Large intestine (tissue), 3 donors: ENCODE measurements around the gene PGRMC2. TPM values are rescaled to one million over a fixed set of nuclear protein-coding genes. Genes with fewer than 3 reads are reported as not detected.
A peak's percentile ranks its signal among the peaks of the same experiment; 100 is the strongest.

Source experiments
- DNase-seq, 2 donors: peaks; one replicate each; pipeline versions ENCODE4 v3.0.0 to v3.0.0-alpha.2; 2013
- H3K27ac ChIP-seq: one replicate; pipeline ENCODE4 v1.5.1; 2013; ENCODE audit warnings: low read length
- H3K27me3 ChIP-seq: 2 replicates; pipeline ENCODE4 v1.6.1; 2013; ENCODE audit warnings: low read length; ENCODE audit not compliant: control insufficient read depth, insufficient read depth
- H3K36me3 ChIP-seq: 2 replicates; pipeline ENCODE4 v1.6.1; 2013; ENCODE audit warnings: low read length; ENCODE audit not compliant: control insufficient read depth, insufficient read depth
- H3K4me1 ChIP-seq: one replicate; pipeline ENCODE4 v1.6.1; 2013; ENCODE audit warnings: low read length; ENCODE audit not compliant: control insufficient read depth, insufficient read depth
- H3K4me3 ChIP-seq: one replicate; pipeline ENCODE4 v1.5.1; 2013; ENCODE audit warnings: low read length
- H3K9me3 ChIP-seq: one replicate; pipeline ENCODE4 v1.6.1; 2013; ENCODE audit warnings: mild to moderate bottlenecking, low read depth, low read length, moderate library complexity; ENCODE audit not compliant: control insufficient read depth
- WGBS: methylation state at CpG from one replicate; pipeline ENCODE4 v1.1.5; 2013; ENCODE audit warnings: low lambda C conversion rate; ENCODE audit not compliant: insufficient coverage; 5-methylcytosine and 5-hydroxymethylcytosine counted together
- polyA plus RNA-seq: library from polyadenylated mRNA; unstranded; fragments of 120-200 nt; gene quantifications from one replicate; pipeline ENCODE4 v1.2.1, GENCODE V29; 2013

Gene PGRMC2
- polyA plus RNA-seq, 1 donor = 126 TPM

GRCh38 chr4:128303405-128303785, 15.8 kb upstream of the PGRMC2 start:
- no CpG with 5 or more reads among the region's 2 CpGs for WGBS
- DNase-seq = no peak
- peaks cover 28% of the 10 kb centered on the region for H3K4me1 ChIP-seq
- no peak overlapping the region for H3K4me3 ChIP-seq
- H3K9me3 ChIP-seq = no peaks in the 10 kb centered on the region
- H3K36me3 ChIP-seq = no peaks in the 10 kb centered on the region
- H3K27me3 ChIP-seq = no peaks in the 10 kb centered on the region
- H3K27ac ChIP-seq = no peak overlapping the region

- Histone ChIP-seq H3K4me3 (no peak overlapping the region), H3K27ac (no peak overlapping the region), H3K4me1 (peaks cover 26% of the 10 kb centered on the region), H3K36me3 (no peaks in the 10 kb centered on the region), H3K27me3 (no peaks in the 10 kb centered on the region), H3K9me3 (no peaks in the 10 kb centered on the region)
- no CpG with 5 or more reads among the region's 2 CpGs for WGBS
- peak in 1 of 2 donors; percentile 35 for DNase-seq
These were observed 14.4 kb upstream of the PGRMC2 start for GRCh38 chr4:128301979-128302378.

GRCh38 chr4:128299848-128300247, 12.2 kb upstream of the PGRMC2 start:
- Histone ChIP-seq H3K27ac (no peak overlapping the region), H3K9me3 (no peaks in the 10 kb centered on the region), H3K36me3 (no peaks in the 10 kb centered on the region), H3K4me1 (peaks cover 24% of the 10 kb centered on the region), H3K27me3 (no peaks in the 10 kb centered on the region), H3K4me3 (no peak overlapping the region)
- DNase-seq = no peak
- WGBS = no CpG with 5 or more reads among the region's 1 CpG

GRCh38 chr4:128298852-128299251, 11.2 kb upstream of the PGRMC2 start:
- Histone ChIP-seq H3K27ac (peak overlapping the region; percentile 81), H3K4me1 (peaks cover 24% of the 10 kb centered on the region), H3K4me3 (no peak overlapping the region), H3K27me3 (no peaks in the 10 kb centered on the region), H3K36me3 (no peaks in the 10 kb centered on the region), H3K9me3 (no peaks in the 10 kb centered on the region)
- 33% methylated on average over 1 of the region's 2 CpGs for WGBS
- peak in 1 of 2 donors; percentile 63 for DNase-seq

GRCh38 chr4:128298146-128298758, 10.6 kb upstream of the PGRMC2 start:
- peak; percentile 70 to 89 for DNase-seq
- 67% methylated on average over 1 of the region's 7 CpGs for WGBS
- H3K4me1 ChIP-seq = peaks cover 24% of the 10 kb centered on the region
- H3K27ac ChIP-seq = peak overlapping the region; percentile 81
- H3K4me3 ChIP-seq = no peak overlapping the region
- no peaks in the 10 kb centered on the region for H3K36me3 ChIP-seq
- H3K9me3 ChIP-seq = no peaks in the 10 kb centered on the region
- no peaks in the 10 kb centered on the region for H3K27me3 ChIP-seq

- H3K27me3 ChIP-seq = no peaks in the 10 kb centered on the region
- no CpG with 5 or more reads among the region's 2 CpGs for WGBS
- H3K9me3 ChIP-seq = no peaks in the 10 kb centered on the region
- H3K27ac ChIP-seq = no peak overlapping the region
- no peak overlapping the region for H3K4me3 ChIP-seq
- no peaks in the 10 kb centered on the region for H3K36me3 ChIP-seq
- peaks cover 19% of the 10 kb centered on the region for H3K4me1 ChIP-seq
- no peak for DNase-seq
These were observed 7.6 kb upstream of the PGRMC2 start for GRCh38 chr4:128295255-128295654.

GRCh38 chr4:128294464-128294863, 6.9 kb upstream of the PGRMC2 start:
- Histone ChIP-seq H3K36me3 (no peaks in the 10 kb centered on the region), H3K27ac (no peak overlapping the region), H3K27me3 (no peaks in the 10 kb centered on the region), H3K4me3 (no peak overlapping the region), H3K9me3 (no peaks in the 10 kb centered on the region), H3K4me1 (peaks cover 19% of the 10 kb centered on the region)
- DNase-seq = no peak
- no CpG with 5 or more reads among the region's 3 CpGs for WGBS

- Histone ChIP-seq H3K9me3 (no peaks in the 10 kb centered on the region), H3K4me3 (no peak overlapping the region), H3K4me1 (peaks cover 1% of the 10 kb centered on the region), H3K27me3 (no peaks in the 10 kb centered on the region), H3K36me3 (no peaks in the 10 kb centered on the region), H3K27ac (no peak overlapping the region)
- WGBS = no CpG with 5 or more reads among the region's 2 CpGs
- no peak for DNase-seq
These were observed 4.7 kb upstream of the PGRMC2 start for GRCh38 chr4:128292349-128292748.

GRCh38 chr4:128291096-128291495, 3.5 kb upstream of the PGRMC2 start:
- Histone ChIP-seq H3K36me3 (no peaks in the 10 kb centered on the region), H3K4me1 (no peaks in the 10 kb centered on the region), H3K27me3 (no peaks in the 10 kb centered on the region), H3K4me3 (no peak overlapping the region), H3K27ac (no peak overlapping the region), H3K9me3 (no peaks in the 10 kb centered on the region)
- no peak for DNase-seq
- whole genome bisulfite sequencing = 67% methylated on average over 1 of the region's 2 CpGs

GRCh38 chr4:128290526-128290925, 2.9 kb upstream of the PGRMC2 start:
- H3K27me3 ChIP-seq = no peaks in the 10 kb centered on the region
- WGBS = 100% methylated on average over 1 of the region's 3 CpGs
- no peak overlapping the region for H3K27ac ChIP-seq
- no peak overlapping the region for H3K4me3 ChIP-seq
- no peaks in the 10 kb centered on the region for H3K36me3 ChIP-seq
- H3K9me3 ChIP-seq = no peaks in the 10 kb centered on the region
- no peak for DNase-seq
- H3K4me1 ChIP-seq = no peaks in the 10 kb centered on the region

- DNase-seq = peak in 1 of 2 donors; percentile 18
- Histone ChIP-seq H3K36me3 (no peaks in the 10 kb centered on the region), H3K4me3 (no peak overlapping the region), H3K9me3 (no peaks in the 10 kb centered on the region), H3K27ac (no peak overlapping the region), H3K4me1 (no peaks in the 10 kb centered on the region), H3K27me3 (no peaks in the 10 kb centered on the region)
- WGBS = 75% methylated on average over 2 of the region's 2 CpGs
These were observed 2.0 kb upstream of the PGRMC2 start for GRCh38 chr4:128289523-128290158.
